ENCODE results near the gene RPL15.
"Not testable (repeated sequence)": the region's sequence is repeated elsewhere in the genome, so short reads cannot be mapped to it uniquely, and the experiment has no call there.

RPL15 gene

DNA sequence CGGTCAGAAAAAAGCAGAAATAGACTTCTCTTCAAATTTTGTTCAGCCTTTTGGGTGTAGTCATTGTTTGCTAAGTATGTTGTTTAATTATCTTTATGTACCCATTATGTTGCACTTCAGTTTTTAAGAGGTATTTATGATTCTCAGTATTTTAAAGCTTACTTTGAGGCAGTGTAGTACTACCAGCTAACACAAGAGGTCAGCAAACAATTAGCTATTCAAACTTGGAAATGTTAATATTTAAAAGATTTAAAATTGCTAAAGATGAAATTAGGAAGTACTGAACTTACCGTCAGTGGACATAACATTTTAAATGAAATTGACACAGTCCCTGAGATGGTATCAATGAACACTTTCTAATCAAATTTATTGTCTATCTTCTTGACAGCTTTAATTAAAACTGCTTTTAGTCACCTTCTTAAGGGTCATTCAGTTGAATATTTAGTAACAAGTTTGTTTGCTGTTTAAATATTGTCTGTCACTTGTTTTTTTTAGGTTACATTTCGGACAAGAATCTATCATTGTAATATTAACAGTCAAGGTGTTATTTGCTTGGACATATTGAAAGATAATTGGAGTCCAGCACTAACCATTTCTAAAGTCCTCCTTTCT lies 28.2 kb upstream of the RPL15 start:
- Histone ChIP-seq H3K9me3 (ENCODE audit: control insufficient read depth in 5 of 5, low read length in 5 of 5) (no peaks in the 10 kb centered on the region), H3K27me3 (ENCODE audit: control insufficient read depth in 5 of 5, insufficient read depth in 4 of 5, low read length in 5 of 5) (no peaks in the 10 kb centered on the region), H3K27ac (ENCODE audit: low read depth, low read length) (no peak overlapping the region), H3K4me1 (ENCODE audit: control insufficient read depth in 5 of 5, insufficient read depth in 5 of 5, low read length in 5 of 5) (no peaks in the 10 kb centered on the region), H3K9ac (ENCODE audit: low read length in 5 of 5) (no peak overlapping the region), H3K4me3 (ENCODE audit: low read depth in 1 of 5, low read length in 5 of 5) (no peak overlapping the region), H3K36me3 (ENCODE audit: control insufficient read depth in 5 of 5, insufficient read depth in 5 of 5, low read length in 5 of 5) (peaks cover 3 to 18% (median 7%) of the 10 kb centered on the region in 5 donors)

GRCh38 chr3:23889386-23889785 lies 27.5 kb upstream of the RPL15 start:
- H3K36me3 ChIP-seq (ENCODE audit: control insufficient read depth in 5 of 5, insufficient read depth in 5 of 5, low read length in 5 of 5), result peaks cover 5 to 18% (median 8%) of the 10 kb centered on the region in 5 donors
- no peak overlapping the region for H3K27ac ChIP-seq (ENCODE audit: low read depth, low read length)
- no peaks in the 10 kb centered on the region for H3K27me3 ChIP-seq (ENCODE audit: control insufficient read depth in 5 of 5, insufficient read depth in 4 of 5, low read length in 5 of 5)
- no peak overlapping the region for H3K4me3 ChIP-seq (ENCODE audit: low read depth in 1 of 5, low read length in 5 of 5)
- H3K9ac ChIP-seq (ENCODE audit: low read length in 5 of 5), result no peak overlapping the region
- H3K4me1 ChIP-seq (ENCODE audit: control insufficient read depth in 5 of 5, insufficient read depth in 5 of 5, low read length in 5 of 5), result no peaks in the 10 kb centered on the region
- H3K9me3 ChIP-seq (ENCODE audit: control insufficient read depth in 5 of 5, low read length in 5 of 5), result no peaks in the 10 kb centered on the region

DNA sequence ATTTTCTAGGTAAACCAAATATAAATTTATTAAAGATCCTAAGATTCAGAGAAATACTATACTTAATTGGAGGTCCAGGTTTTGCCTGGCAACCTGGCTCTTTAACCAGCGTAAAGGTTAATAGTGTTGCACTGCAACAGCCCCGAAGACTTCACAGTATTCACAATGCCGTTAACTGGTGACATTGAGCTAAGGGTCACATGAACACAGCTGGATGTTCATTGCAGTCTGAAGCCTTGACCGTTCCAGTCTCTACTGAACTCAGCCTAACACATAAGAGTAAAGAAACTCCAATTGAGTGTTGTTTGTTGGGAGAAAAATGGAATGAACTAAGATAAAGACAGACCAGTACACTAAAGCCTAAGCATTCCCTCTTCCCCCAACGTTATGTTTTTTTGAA lies 27.0 kb upstream of the RPL15 start:
- Histone ChIP-seq H3K27me3 (ENCODE audit: control insufficient read depth in 5 of 5, insufficient read depth in 4 of 5, low read length in 5 of 5) (no peaks in the 10 kb centered on the region), H3K36me3 (ENCODE audit: control insufficient read depth in 5 of 5, insufficient read depth in 5 of 5, low read length in 5 of 5) (peaks cover 9 to 18% (median 13%) of the 10 kb centered on the region in 5 donors), H3K9me3 (ENCODE audit: control insufficient read depth in 5 of 5, low read length in 5 of 5) (no peaks in the 10 kb centered on the region), H3K9ac (ENCODE audit: low read length in 5 of 5) (no peak overlapping the region), H3K4me3 (ENCODE audit: low read depth in 1 of 5, low read length in 5 of 5) (no peak overlapping the region), H3K4me1 (ENCODE audit: control insufficient read depth in 5 of 5, insufficient read depth in 5 of 5, low read length in 5 of 5) (no peaks in the 10 kb centered on the region), H3K27ac (ENCODE audit: low read depth, low read length) (no peak overlapping the region)

GRCh38 chr3:23894254-23895061 lies 22.5 kb upstream of the RPL15 start:
- no peak overlapping the region for H3K4me3 ChIP-seq (ENCODE audit: low read depth in 1 of 5, low read length in 5 of 5)
- peaks cover 15 to 24% (median 20%) of the 10 kb centered on the region in 5 donors for H3K36me3 ChIP-seq (ENCODE audit: control insufficient read depth in 5 of 5, insufficient read depth in 5 of 5, low read length in 5 of 5)
- no peaks in the 10 kb centered on the region for H3K9me3 ChIP-seq (ENCODE audit: control insufficient read depth in 5 of 5, low read length in 5 of 5)
- no peak overlapping the region for H3K9ac ChIP-seq (ENCODE audit: low read length in 5 of 5)
- H3K4me1 ChIP-seq (ENCODE audit: control insufficient read depth in 5 of 5, insufficient read depth in 5 of 5, low read length in 5 of 5), result no peaks in the 10 kb centered on the region
- no peak overlapping the region for H3K27ac ChIP-seq (ENCODE audit: low read depth, low read length)
- H3K27me3 ChIP-seq (ENCODE audit: control insufficient read depth in 5 of 5, insufficient read depth in 4 of 5, low read length in 5 of 5), result no peaks in the 10 kb centered on the region

DNA sequence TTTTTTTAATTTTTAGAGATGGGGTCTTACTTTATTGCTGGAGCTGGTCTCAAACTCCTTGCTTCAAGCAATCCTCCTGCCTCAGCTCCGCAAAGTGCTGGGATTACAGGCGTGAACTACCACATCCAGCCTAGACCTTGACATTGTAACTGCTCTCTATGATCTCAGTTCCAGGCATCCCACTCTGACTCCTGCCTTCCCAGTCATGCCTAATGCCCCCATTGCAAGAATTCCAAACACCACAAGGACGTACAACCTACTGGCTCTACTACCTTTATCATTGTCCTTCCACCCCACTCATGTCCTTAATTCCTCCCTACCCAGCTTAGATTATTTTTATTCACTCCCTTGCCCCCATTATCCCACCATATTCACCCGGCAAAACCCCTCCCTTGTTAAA lies 21.8 kb upstream of the RPL15 start:
- no peak overlapping the region for H3K4me3 ChIP-seq (ENCODE audit: low read depth in 1 of 5, low read length in 5 of 5)
- H3K4me1 ChIP-seq (ENCODE audit: control insufficient read depth in 5 of 5, insufficient read depth in 5 of 5, low read length in 5 of 5), result no peaks in the 10 kb centered on the region
- H3K27me3 ChIP-seq (ENCODE audit: control insufficient read depth in 5 of 5, insufficient read depth in 4 of 5, low read length in 5 of 5), result no peaks in the 10 kb centered on the region
- H3K9me3 ChIP-seq (ENCODE audit: control insufficient read depth in 5 of 5, low read length in 5 of 5), result no peaks in the 10 kb centered on the region
- H3K9ac ChIP-seq (ENCODE audit: low read length in 5 of 5), result no peak overlapping the region
- H3K27ac ChIP-seq (ENCODE audit: low read depth, low read length), result no peak overlapping the region
- H3K36me3 ChIP-seq (ENCODE audit: control insufficient read depth in 5 of 5, insufficient read depth in 5 of 5, low read length in 5 of 5), result peaks cover 12 to 32% (median 23%) of the 10 kb centered on the region in 5 donors

- no peak overlapping the region for H3K9ac ChIP-seq (ENCODE audit: low read length in 5 of 5)
- H3K4me3 ChIP-seq (ENCODE audit: low read depth in 1 of 5, low read length in 5 of 5), result no peak overlapping the region
- no peaks in the 10 kb centered on the region for H3K9me3 ChIP-seq (ENCODE audit: control insufficient read depth in 5 of 5, low read length in 5 of 5)
- no peak overlapping the region for H3K27ac ChIP-seq (ENCODE audit: low read depth, low read length)
- H3K4me1 ChIP-seq (ENCODE audit: control insufficient read depth in 5 of 5, insufficient read depth in 5 of 5, low read length in 5 of 5), result no peaks in the 10 kb centered on the region
- no peaks in the 10 kb centered on the region for H3K27me3 ChIP-seq (ENCODE audit: control insufficient read depth in 5 of 5, insufficient read depth in 4 of 5, low read length in 5 of 5)
- H3K36me3 ChIP-seq (ENCODE audit: control insufficient read depth in 5 of 5, insufficient read depth in 5 of 5, low read length in 5 of 5), result peaks cover 7 to 27% (median 22%) of the 10 kb centered on the region in 5 donors
These were observed 16.2 kb upstream of the RPL15 start for GRCh38 chr3:23900744-23901143.

GRCh38 chr3:23904545-23904944 lies 12.4 kb upstream of the RPL15 start:
- no peak overlapping the region for H3K4me3 ChIP-seq (ENCODE audit: low read depth in 1 of 5, low read length in 5 of 5)
- no peaks in the 10 kb centered on the region for H3K4me1 ChIP-seq (ENCODE audit: control insufficient read depth in 5 of 5, insufficient read depth in 5 of 5, low read length in 5 of 5)
- H3K27me3 ChIP-seq (ENCODE audit: control insufficient read depth in 5 of 5, insufficient read depth in 4 of 5, low read length in 5 of 5), result no peaks in the 10 kb centered on the region
- H3K36me3 ChIP-seq (ENCODE audit: control insufficient read depth in 5 of 5, insufficient read depth in 5 of 5, low read length in 5 of 5), result peaks cover 3 to 27% (median 19%) of the 10 kb centered on the region in 5 donors
- no peak overlapping the region for H3K9ac ChIP-seq (ENCODE audit: low read length in 5 of 5)
- H3K27ac ChIP-seq (ENCODE audit: low read depth, low read length), result no peak overlapping the region
- no peaks in the 10 kb centered on the region for H3K9me3 ChIP-seq (ENCODE audit: control insufficient read depth in 5 of 5, low read length in 5 of 5)

DNA sequence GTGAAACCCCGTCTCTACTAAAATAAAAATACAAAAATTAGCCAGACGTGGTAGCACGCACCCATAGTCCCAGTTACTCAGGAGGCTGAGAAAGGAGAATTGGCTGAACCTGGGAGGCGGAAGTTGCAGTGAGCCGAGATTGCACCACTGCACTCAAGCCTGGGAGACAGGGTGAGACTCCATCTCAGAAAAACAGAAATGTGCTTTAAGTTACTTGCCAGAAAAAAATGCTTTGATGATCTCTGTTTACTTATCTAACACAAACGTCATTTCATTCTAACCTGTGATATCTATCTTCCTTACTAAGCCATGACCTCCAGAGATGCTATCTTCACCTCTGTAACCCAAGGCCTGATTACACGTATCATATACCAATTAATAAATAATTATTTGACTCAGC lies 7.6 kb upstream of the RPL15 start:
- H3K27ac ChIP-seq (ENCODE audit: low read depth, low read length), result no peak overlapping the region
- no peak overlapping the region for H3K9ac ChIP-seq (ENCODE audit: low read length in 5 of 5)
- no peaks in the 10 kb centered on the region for H3K4me1 ChIP-seq (ENCODE audit: control insufficient read depth in 5 of 5, insufficient read depth in 5 of 5, low read length in 5 of 5)
- peaks cover 0 to 20% (median 10%) of the 10 kb centered on the region in 5 donors for H3K36me3 ChIP-seq (ENCODE audit: control insufficient read depth in 5 of 5, insufficient read depth in 5 of 5, low read length in 5 of 5)
- H3K27me3 ChIP-seq (ENCODE audit: control insufficient read depth in 5 of 5, insufficient read depth in 4 of 5, low read length in 5 of 5), result no peaks in the 10 kb centered on the region
- no peak overlapping the region for H3K4me3 ChIP-seq (ENCODE audit: low read depth in 1 of 5, low read length in 5 of 5)
- H3K9me3 ChIP-seq (ENCODE audit: control insufficient read depth in 5 of 5, low read length in 5 of 5), result no peaks in the 10 kb centered on the region

DNA sequence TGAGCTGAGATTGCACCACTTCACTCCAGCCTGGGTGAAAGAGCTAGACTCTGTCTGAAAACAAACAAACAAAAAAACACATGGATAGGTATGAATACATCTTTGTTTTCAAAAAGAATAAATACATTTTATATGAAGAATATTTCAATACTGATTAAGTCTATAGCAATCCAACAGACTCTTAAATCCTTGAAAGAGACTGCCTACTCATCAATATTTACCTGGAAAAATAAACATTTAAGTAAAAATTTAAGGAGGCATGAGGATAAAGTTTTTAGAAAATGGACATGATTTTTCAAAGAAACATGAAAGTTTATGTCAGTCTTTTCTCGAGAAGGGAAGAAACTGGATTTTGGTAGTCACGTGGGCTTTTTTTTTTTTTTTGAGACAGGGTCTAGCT lies 5.5 kb upstream of the RPL15 start:
- Histone ChIP-seq H3K9me3 (ENCODE audit: control insufficient read depth in 5 of 5, low read length in 5 of 5) (no peaks in the 10 kb centered on the region), H3K9ac (ENCODE audit: low read length in 5 of 5) (no peak overlapping the region), H3K27me3 (ENCODE audit: control insufficient read depth in 5 of 5, insufficient read depth in 4 of 5, low read length in 5 of 5) (no peaks in the 10 kb centered on the region), H3K4me1 (ENCODE audit: control insufficient read depth in 5 of 5, insufficient read depth in 5 of 5, low read length in 5 of 5) (peaks cover 0 to 12% (median 12%) of the 10 kb centered on the region in 5 donors), H3K36me3 (ENCODE audit: control insufficient read depth in 5 of 5, insufficient read depth in 5 of 5, low read length in 5 of 5) (peaks cover 0 to 19% (median 9%) of the 10 kb centered on the region in 5 donors), H3K4me3 (ENCODE audit: low read depth in 1 of 5, low read length in 5 of 5) (no peak overlapping the region), H3K27ac (ENCODE audit: low read depth, low read length) (no peak overlapping the region)

- H3K27me3 ChIP-seq (ENCODE audit: control insufficient read depth in 5 of 5, insufficient read depth in 4 of 5, low read length in 5 of 5); H3K4me3 ChIP-seq (ENCODE audit: low read depth in 1 of 5, low read length in 5 of 5); H3K27ac ChIP-seq (ENCODE audit: low read depth, low read length); H3K9me3 ChIP-seq (ENCODE audit: control insufficient read depth in 5 of 5, low read length in 5 of 5); H3K9ac ChIP-seq (ENCODE audit: low read length in 5 of 5): not testable (repeated sequence)
- peaks cover 2 to 12% (median 12%) of the 10 kb centered on the region in 5 donors for H3K4me1 ChIP-seq (ENCODE audit: control insufficient read depth in 5 of 5, insufficient read depth in 5 of 5, low read length in 5 of 5)
- peaks cover 0 to 17% (median 8%) of the 10 kb centered on the region in 5 donors for H3K36me3 ChIP-seq (ENCODE audit: control insufficient read depth in 5 of 5, insufficient read depth in 5 of 5, low read length in 5 of 5)
These were observed 4.6 kb upstream of the RPL15 start for GRCh38 chr3:23912335-23912734.

Measured in subcutaneous abdominal adipose tissue (tissue), 5 donors.